Neural cell (in vitro differentiated cells): Measurements from ENCODE around the gene ANXA2. TPM values are rescaled to one million over a fixed set of nuclear protein-coding genes. Genes with fewer than 3 reads are reported as not detected.

Source experiments
- H2AFZ ChIP-seq: fragments of 200-600, 300-800 bp; sonication (generic), shearing (Covaris generic); 2 replicates; pipeline ENCODE4 v1.6.0; 2014; ENCODE audit warnings: low read depth, mild to moderate bottlenecking, antibody characterized with exemption, low read length, moderate library complexity
- H3F3A ChIP-seq: fragments of 200-600 bp; shearing (Covaris generic); 2 replicates; pipeline ENCODE4 v1.6.1; 2016; ENCODE audit warnings: mild to moderate bottlenecking, moderate library complexity, mixed read lengths, antibody characterized with exemption, low read length; ENCODE audit not compliant: insufficient read depth, poor library complexity, severe bottlenecking
- H3K27ac ChIP-seq: fragments of 200-600, 300-800 bp; sonication (generic), shearing (Covaris generic); 2 replicates; pipeline ENCODE4 v1.5.1; 2014; ENCODE audit warnings: mild to moderate bottlenecking, low read length, moderate library complexity
- H3K27me3 ChIP-seq: fragments of 300-800, 200-600 bp; sonication (generic), shearing (Covaris generic); 2 replicates; pipeline ENCODE4 v1.6.0; 2014; ENCODE audit warnings: mild to moderate bottlenecking, low read depth, low read length, moderate library complexity; ENCODE audit not compliant: insufficient read depth
- H3K36me3 ChIP-seq: fragments of 300-800, 200-600 bp; sonication (generic), shearing (Covaris generic); 2 replicates; pipeline ENCODE4 v1.5.1; 2014; ENCODE audit warnings: mild to moderate bottlenecking, antibody characterized with exemption, low read length, moderate library complexity; ENCODE audit not compliant: insufficient read depth
- H3K4me2 ChIP-seq: fragments of 300-800, 200-600 bp; sonication (generic), shearing (Covaris generic); 2 replicates; pipeline ENCODE4 v1.6.0; 2014; ENCODE audit warnings: mild to moderate bottlenecking, low read length
- H3K4me3 ChIP-seq: fragments of 300-800, 200-600 bp; sonication (generic), shearing (Covaris generic); 2 replicates; pipeline ENCODE4 v1.5.1; 2014; ENCODE audit warnings: mild to moderate bottlenecking, low read length, moderate library complexity
- H3K79me2 ChIP-seq: fragments of 200-600 bp; shearing (Covaris generic); replicated peaks from 2 replicates; pipeline ENCODE4 v1.6.0; 2014; ENCODE audit warnings: mild to moderate bottlenecking, low read length, moderate library complexity; ENCODE audit not compliant: insufficient read depth
- H3K9ac ChIP-seq: fragments of 300-800, 200-600 bp; sonication (generic), shearing (Covaris generic); 2 replicates; pipeline ENCODE4 v1.6.1; 2016; ENCODE audit warnings: mild to moderate bottlenecking, low read length, mixed read lengths
- H3K9me2 ChIP-seq: fragments of 200-600 bp; shearing (Covaris generic); 2 replicates; pipeline ENCODE4 v1.6.1; 2016; ENCODE audit warnings: mild to moderate bottlenecking, low read length, mixed read lengths; ENCODE audit not compliant: insufficient read depth
- H3K9me3 ChIP-seq: fragments of 200-600, 300-800 bp; sonication (generic), shearing (Covaris generic); 2 replicates; pipeline ENCODE4 v1.6.1; 2016; ENCODE audit warnings: mild to moderate bottlenecking, mixed run types, low read length, moderate library complexity, mixed read lengths
- H4K20me1 ChIP-seq: fragments of 200-600 bp; shearing (Covaris generic); 2 replicates; pipeline ENCODE4 v1.6.1; 2016; ENCODE audit warnings: mild to moderate bottlenecking, mixed run types; ENCODE audit not compliant: insufficient read depth
- EP300 ChIP-seq: fragments of 450-650 bp; conservative IDR thresholded peaks from 2 replicates; pipeline ENCODE4 v1.6.1; 2014; ENCODE audit warnings: antibody characterized with exemption, mild to moderate bottlenecking, moderate library complexity; ENCODE audit not compliant: poor library complexity, severe bottlenecking
- EZH2 ChIP-seq: fragments of 200-600, 300-800 bp; shearing (Covaris generic), sonication (generic); IDR thresholded peaks from 2 replicates; pipeline ENCODE4 v1.6.1; 2014; ENCODE audit warnings: antibody characterized with exemption, low read length, borderline replicate concordance, mild to moderate bottlenecking; ENCODE audit not compliant: insufficient read depth, poor library complexity, severe bottlenecking
- MXI1 ChIP-seq: fragments of 450-650 bp; conservative IDR thresholded peaks from 2 replicates; pipeline ENCODE4 v1.6.1; 2014; ENCODE audit warnings: antibody characterized with exemption, mild to moderate bottlenecking; ENCODE audit not compliant: poor library complexity, severe bottlenecking
- POLR2AphosphoS5 ChIP-seq: IDR thresholded peaks from 2 replicates; pipeline ENCODE4 v1.6.1; 2012
- RAD21 ChIP-seq: fragments of 450-650 bp; conservative IDR thresholded peaks from 2 replicates; pipeline ENCODE4 v1.6.1; 2014; ENCODE audit warnings: antibody characterized with exemption, mild to moderate bottlenecking, moderate library complexity
- SMC3 ChIP-seq: fragments of 450-650 bp; conservative IDR thresholded peaks from 2 replicates; pipeline ENCODE4 v1.6.1; 2014; ENCODE audit warnings: antibody characterized with exemption, mild to moderate bottlenecking, moderate library complexity; ENCODE audit not compliant: poor library complexity
- TAF1 ChIP-seq: IDR thresholded peaks from 2 replicates; pipeline ENCODE4 v1.6.1; 2012; ENCODE audit warnings: low read depth
- polyA plus RNA-seq: library from polyadenylated mRNA; depleted of rRNA; stranded (reverse); fragments of >200 nt; gene quantifications from 2 replicates; pipeline ENCODE4 v1.2.3, GENCODE V29; 2014
- TF ChIP-seq, protein P1 (sequence below): fragments of 450-650 bp; IDR thresholded peaks from 2 replicates; pipeline ENCODE4 v1.5.1; 2014; ENCODE audit warnings: antibody characterized with exemption, mild to moderate bottlenecking, moderate library complexity; ENCODE audit not compliant: poor library complexity, severe bottlenecking
- TF ChIP-seq, protein P2 (sequence below): IDR thresholded peaks from 2 replicates; pipeline ENCODE4 v1.6.1; 2012; ENCODE audit warnings: borderline replicate concordance

The ANXA2 gene
- polyA plus RNA-seq, 1 donor from 2014 or later, result 6.2 TPM

DNA sequence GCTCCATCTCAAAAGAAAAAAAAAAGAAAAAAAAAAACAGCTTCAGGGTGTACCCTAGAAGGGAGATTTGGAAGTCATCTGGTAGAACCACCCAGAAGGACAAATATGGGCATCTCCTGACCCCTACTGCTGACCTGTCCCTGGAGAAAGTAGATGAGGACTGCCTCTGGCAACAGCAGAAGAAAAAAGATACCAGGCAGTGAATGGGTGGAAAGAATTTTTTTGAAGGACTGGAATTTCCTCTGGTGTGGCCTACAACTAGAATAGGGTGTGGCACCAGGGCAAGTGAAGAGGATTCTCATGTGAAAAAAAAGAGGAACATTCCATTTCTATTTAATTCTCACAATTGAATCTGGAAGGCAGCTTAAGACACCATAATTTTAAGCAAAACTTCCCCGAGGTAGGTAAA, 3.1 kb downstream of the ANXA2 start:
- H4K20me1 ChIP-seq, result no peaks in the 10 kb centered on the region
- H3K36me3 ChIP-seq, result no peaks in the 10 kb centered on the region
- H3K9ac ChIP-seq, result no peak overlapping the region
- H3K9me3 ChIP-seq, result no peaks in the 10 kb centered on the region
- no peak overlapping the region for H2AFZ ChIP-seq
- H3K9me2 ChIP-seq, result no peaks in the 10 kb centered on the region
- H3K27ac ChIP-seq, result no peak overlapping the region
- H3F3A ChIP-seq, result no peaks in the 10 kb centered on the region
- H3K79me2 ChIP-seq, result no peaks in the 10 kb centered on the region
- no peak overlapping the region for H3K4me2 ChIP-seq
- no peak overlapping the region for H3K4me3 ChIP-seq
- no peak for TF ChIP-seq EP300
- TF ChIP-seq, protein P1, sequence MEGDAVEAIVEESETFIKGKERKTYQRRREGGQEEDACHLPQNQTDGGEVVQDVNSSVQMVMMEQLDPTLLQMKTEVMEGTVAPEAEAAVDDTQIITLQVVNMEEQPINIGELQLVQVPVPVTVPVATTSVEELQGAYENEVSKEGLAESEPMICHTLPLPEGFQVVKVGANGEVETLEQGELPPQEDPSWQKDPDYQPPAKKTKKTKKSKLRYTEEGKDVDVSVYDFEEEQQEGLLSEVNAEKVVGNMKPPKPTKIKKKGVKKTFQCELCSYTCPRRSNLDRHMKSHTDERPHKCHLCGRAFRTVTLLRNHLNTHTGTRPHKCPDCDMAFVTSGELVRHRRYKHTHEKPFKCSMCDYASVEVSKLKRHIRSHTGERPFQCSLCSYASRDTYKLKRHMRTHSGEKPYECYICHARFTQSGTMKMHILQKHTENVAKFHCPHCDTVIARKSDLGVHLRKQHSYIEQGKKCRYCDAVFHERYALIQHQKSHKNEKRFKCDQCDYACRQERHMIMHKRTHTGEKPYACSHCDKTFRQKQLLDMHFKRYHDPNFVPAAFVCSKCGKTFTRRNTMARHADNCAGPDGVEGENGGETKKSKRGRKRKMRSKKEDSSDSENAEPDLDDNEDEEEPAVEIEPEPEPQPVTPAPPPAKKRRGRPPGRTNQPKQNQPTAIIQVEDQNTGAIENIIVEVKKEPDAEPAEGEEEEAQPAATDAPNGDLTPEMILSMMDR, result no peak
- TF ChIP-seq POLR2AphosphoS5, result no peak
- no peak for TF ChIP-seq MXI1
- no peak for TF ChIP-seq EZH2
- H3K27me3 ChIP-seq, result peaks cover 31% of the 10 kb centered on the region

DNA sequence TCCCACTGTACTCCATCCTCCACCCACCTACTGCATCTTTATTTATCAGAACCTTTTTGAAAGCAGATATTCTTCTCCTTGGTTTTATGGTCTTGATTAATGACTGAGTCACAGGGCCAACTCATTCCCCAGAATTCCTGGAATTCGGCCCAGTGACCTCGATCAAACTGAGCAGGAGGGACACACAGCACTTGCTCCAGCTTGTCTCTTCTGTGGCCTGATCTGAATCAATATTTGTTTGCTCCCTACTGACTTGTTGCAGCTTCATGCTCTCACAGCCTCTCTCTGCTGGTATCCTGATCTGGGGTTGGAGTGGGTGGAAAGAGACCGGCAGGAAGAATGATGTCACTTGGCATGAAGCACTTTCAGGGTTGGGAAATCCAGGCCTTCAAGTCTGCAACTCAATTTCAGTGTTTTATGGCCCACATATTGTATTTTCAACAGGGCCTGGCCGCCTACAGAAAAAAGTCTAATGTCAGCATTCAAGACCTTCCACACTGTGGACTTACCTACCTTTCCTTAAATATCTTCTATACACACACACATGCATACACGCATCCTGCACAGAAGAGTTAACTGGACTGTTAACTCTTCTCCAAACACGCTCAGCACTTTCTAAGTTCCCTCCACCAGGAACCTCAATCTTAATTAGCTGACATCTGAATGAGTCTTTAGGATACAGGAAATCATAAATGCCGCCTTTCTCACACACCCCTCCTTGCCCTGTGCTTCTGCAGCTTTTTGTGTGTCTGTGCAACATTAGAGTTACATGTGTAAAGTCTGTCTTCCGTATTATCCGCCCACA, 4.6 kb downstream of the ANXA2 start:
- H3K9me3 ChIP-seq, result no peaks in the 10 kb centered on the region
- no peaks in the 10 kb centered on the region for H3K79me2 ChIP-seq
- no peak overlapping the region for H3K4me3 ChIP-seq
- TF ChIP-seq TAF1 (no peak), RAD21 (no peak), EP300 (no peak), SMC3 (no peak)
- no peaks in the 10 kb centered on the region for H4K20me1 ChIP-seq
- H3K36me3 ChIP-seq, result no peaks in the 10 kb centered on the region
- no peak overlapping the region for H3K9ac ChIP-seq
- H2AFZ ChIP-seq, result no peak overlapping the region
- H3F3A ChIP-seq, result no peaks in the 10 kb centered on the region
- no peaks in the 10 kb centered on the region for H3K9me2 ChIP-seq
- H3K27me3 ChIP-seq, result peaks cover 18% of the 10 kb centered on the region
- no peak overlapping the region for H3K27ac ChIP-seq
- H3K4me2 ChIP-seq, result no peak overlapping the region

DNA sequence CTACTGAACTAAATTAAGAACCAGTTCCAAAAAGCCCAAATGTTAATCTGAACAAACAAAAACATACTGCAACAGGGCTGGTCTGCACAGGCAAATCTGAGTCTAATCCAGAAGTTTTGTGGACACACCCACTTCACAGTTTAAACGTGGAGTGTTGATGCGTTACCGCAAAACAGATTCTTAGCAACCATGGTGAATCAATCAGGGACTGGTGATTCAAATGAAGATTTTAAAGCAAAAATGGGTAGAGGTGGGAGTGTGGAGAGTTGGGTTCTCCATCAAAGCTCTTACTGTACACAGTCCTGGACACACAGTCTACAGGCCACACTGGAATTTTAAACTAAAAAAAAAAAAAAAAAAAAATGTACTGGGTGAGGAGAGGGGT, 5.2 kb downstream of the ANXA2 start:
- H4K20me1 ChIP-seq, result no peaks in the 10 kb centered on the region
- TF ChIP-seq, protein P1, result no peak
- no peak for TF ChIP-seq EP300
- no peak for TF ChIP-seq TAF1
- no peak for TF ChIP-seq MXI1
- TF ChIP-seq, protein P2, sequence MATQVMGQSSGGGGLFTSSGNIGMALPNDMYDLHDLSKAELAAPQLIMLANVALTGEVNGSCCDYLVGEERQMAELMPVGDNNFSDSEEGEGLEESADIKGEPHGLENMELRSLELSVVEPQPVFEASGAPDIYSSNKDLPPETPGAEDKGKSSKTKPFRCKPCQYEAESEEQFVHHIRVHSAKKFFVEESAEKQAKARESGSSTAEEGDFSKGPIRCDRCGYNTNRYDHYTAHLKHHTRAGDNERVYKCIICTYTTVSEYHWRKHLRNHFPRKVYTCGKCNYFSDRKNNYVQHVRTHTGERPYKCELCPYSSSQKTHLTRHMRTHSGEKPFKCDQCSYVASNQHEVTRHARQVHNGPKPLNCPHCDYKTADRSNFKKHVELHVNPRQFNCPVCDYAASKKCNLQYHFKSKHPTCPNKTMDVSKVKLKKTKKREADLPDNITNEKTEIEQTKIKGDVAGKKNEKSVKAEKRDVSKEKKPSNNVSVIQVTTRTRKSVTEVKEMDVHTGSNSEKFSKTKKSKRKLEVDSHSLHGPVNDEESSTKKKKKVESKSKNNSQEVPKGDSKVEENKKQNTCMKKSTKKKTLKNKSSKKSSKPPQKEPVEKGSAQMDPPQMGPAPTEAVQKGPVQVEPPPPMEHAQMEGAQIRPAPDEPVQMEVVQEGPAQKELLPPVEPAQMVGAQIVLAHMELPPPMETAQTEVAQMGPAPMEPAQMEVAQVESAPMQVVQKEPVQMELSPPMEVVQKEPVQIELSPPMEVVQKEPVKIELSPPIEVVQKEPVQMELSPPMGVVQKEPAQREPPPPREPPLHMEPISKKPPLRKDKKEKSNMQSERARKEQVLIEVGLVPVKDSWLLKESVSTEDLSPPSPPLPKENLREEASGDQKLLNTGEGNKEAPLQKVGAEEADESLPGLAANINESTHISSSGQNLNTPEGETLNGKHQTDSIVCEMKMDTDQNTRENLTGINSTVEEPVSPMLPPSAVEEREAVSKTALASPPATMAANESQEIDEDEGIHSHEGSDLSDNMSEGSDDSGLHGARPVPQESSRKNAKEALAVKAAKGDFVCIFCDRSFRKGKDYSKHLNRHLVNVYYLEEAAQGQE, result no peak
- TF ChIP-seq EZH2, result no peak
- TF ChIP-seq SMC3, result no peak
- no peak for TF ChIP-seq RAD21
- no peak for TF ChIP-seq POLR2AphosphoS5
- no peaks in the 10 kb centered on the region for H3K79me2 ChIP-seq
- no peaks in the 10 kb centered on the region for H3K36me3 ChIP-seq
- no peak overlapping the region for H3K27ac ChIP-seq
- H3K27me3 ChIP-seq, result peaks cover 12% of the 10 kb centered on the region
- H2AFZ ChIP-seq, result no peak overlapping the region
- no peak overlapping the region for H3K4me3 ChIP-seq
- no peaks in the 10 kb centered on the region for H3K9me3 ChIP-seq
- H3F3A ChIP-seq, result no peaks in the 10 kb centered on the region
- H3K4me2 ChIP-seq, result no peak overlapping the region
- H3K9me2 ChIP-seq, result no peaks in the 10 kb centered on the region
- H3K9ac ChIP-seq, result no peak overlapping the region
